Stimulated activated CD4-positive, alpha-beta T cell treated with anti-CD3 and anti-CD28 coated beads, Interleukin-4, amount 100 ng/mL, for 48 hours (primary cell): ENCODE measurements around the gene COLEC12.

Experiments
- DNase-seq, 2 donors: peaks; one replicate each; pipeline ENCODE4 v3.0.0-alpha.2; 2020; ENCODE audit warnings: low read depth in 2 of 2

Gene COLEC12

GRCh38 chr18:506264-506663 lies 5.8 kb upstream of the COLEC12 start:
- DNase-seq = no peak

DNA sequence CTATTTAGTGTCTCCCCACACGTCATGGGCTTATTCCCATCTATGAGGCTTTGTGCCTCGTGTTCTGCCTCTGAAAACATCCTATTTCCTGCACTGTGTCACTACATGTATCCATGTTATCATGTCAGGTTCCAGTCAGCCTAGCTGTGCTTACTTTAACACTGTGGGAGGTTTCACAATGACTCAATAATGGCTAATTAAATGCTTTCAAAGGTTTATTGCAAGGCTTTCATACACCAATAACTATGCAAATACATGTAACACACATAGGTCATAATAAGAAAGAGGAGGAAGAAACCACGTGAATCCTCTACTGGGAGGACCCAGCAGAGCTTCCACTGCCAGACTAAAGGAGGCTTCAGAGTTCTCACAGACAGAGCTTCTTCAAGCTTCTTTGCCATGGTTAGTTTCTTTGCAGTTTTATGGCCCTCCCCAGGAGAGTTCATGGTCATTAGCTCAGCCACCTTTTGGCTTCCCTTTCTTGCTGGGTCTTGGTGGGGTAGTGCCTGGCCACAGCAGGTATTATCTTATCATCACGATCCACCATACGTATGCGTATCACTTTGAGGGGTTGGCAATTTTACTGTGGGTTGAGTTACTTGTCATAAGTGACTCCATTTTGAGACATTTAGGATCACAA lies 5.1 kb upstream of the COLEC12 start:
- no peak for DNase-seq

DNA sequence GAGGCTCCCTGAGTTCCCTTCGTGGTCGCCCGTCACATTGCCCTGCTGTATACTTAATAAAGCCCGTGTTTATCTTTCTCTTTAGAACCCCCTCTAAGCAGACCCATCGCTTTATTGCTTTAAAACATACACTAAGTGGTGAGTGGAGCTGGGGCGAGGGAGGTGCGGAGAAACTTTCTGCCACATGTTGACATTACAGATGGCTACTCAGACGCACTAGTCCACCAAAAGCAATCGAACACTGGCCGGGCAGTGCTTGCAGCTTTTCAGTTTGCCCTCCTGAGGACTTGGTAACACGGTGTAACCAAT lies 859 bp upstream of the COLEC12 start:
- DNase-seq = no peak

- no peak for DNase-seq
Observed at GRCh38 chr18:499776-500631, 497 bp downstream of the COLEC12 start.

- DNase-seq = no peak
Observed at GRCh38 chr18:498931-499775, 1.3 kb downstream of the COLEC12 start.

GRCh38 chr18:497688-498087 lies 2.8 kb downstream of the COLEC12 start:
- DNase-seq = no peak

DNA sequence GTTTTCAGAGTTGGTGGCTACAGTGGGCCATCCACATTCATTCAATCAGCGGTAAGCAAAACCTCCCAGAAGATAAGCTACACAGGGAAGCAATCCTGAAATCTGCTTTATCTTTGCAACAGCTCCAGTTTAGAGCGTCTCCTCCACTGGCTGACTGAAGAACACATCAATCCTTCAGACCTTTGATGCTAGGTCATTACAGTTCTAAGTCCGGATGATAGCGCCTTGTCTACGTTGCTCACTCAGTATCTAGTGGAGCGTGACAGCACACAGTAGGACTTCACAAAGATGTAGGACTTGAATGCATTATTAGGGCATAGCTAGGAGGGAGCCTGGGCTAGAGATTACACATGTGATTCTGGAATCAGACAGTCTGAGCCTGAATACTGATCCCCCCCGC lies 5.0 kb downstream of the COLEC12 start:
- DNase-seq = no peak

- no peak for DNase-seq
Observed at GRCh38 chr18:495017-495416, 5.5 kb downstream of the COLEC12 start.

DNA sequence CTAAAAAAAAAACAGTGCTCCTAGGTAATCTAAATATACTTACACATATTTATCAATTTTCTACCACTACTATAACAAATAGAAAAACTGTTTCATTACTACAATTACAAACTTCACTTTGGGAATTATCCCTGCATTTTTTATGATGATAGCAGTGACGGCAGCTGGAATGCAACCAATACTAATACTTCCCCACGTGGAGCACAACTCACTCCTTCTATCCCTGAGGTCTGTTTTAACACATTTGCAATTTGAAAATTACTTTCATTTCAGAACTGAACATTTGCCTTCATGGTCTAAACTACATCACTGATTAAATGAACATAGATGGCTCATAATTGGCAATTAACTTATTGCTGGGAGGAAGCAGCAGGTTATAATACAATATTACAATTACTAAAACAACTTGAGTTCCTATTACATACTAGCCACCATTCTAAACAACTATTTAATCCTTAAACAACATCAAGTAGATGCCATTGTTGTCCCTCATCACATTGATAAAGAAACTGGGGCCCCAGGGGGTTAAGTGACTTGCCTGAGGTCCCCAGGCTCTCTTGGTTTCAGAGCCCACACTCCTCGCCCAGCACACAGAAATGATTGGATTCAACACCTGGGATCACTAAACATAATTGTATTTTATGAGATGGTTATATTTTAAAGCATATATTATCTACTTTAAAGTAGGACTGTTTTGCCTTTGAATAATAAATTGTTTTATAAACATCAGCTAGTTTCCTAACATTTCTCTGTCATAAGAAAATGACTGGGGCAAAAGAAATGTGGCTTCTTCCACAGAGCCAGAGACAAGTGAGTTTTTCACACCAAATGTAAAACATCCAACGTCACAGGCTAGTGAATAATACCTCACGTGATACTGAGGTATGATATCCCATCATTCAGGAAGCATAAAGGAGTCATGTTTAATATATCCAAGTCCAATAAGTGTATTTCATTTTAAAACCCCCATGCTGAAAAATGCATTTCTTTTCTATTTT lies 6.2 kb downstream of the COLEC12 start:
- DNase-seq = no peak

GRCh38 chr18:492451-492850 lies 8.1 kb downstream of the COLEC12 start:
- no peak for DNase-seq

- no peak for DNase-seq
Observed at GRCh38 chr18:490624-491023, 9.9 kb downstream of the COLEC12 start.

- no peak for DNase-seq
Observed at GRCh38 chr18:490024-490366, 10.5 kb downstream of the COLEC12 start.

DNA sequence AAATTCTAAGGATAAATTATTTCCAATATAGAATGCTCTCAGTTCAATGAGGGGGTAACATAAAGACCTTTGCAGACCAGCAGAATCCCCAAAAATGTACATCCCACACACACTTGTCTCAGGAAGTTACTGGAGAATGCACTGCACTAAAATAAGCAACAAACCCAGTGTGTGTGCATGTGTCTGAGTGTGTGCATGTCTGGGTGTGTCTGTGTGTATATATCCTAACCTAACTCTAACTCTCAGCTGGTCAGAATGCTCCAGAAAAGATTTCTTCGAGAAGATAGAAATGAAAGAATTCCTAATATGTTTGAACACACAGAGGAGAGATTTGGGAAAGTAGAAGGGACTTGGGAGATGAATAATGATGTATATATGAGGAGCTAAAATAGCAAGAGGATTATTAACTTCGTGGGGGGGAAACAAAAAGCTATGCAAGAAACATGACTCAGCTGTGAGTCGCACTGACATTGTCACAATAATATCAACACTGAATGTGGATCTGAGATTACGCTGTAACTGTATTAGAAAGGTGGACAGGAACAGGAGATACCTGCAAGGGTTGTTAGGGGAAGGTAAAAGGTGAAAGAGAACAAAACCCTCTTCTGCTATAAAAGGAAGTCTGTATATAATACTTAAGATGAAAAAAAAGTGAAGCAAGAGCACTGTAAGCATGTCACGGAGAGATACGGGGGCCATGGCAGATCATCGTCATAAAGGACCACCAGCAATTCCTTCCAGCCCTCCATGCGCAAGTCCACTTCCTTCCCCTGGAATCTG lies 11.1 kb downstream of the COLEC12 start:
- no peak for DNase-seq

DNA sequence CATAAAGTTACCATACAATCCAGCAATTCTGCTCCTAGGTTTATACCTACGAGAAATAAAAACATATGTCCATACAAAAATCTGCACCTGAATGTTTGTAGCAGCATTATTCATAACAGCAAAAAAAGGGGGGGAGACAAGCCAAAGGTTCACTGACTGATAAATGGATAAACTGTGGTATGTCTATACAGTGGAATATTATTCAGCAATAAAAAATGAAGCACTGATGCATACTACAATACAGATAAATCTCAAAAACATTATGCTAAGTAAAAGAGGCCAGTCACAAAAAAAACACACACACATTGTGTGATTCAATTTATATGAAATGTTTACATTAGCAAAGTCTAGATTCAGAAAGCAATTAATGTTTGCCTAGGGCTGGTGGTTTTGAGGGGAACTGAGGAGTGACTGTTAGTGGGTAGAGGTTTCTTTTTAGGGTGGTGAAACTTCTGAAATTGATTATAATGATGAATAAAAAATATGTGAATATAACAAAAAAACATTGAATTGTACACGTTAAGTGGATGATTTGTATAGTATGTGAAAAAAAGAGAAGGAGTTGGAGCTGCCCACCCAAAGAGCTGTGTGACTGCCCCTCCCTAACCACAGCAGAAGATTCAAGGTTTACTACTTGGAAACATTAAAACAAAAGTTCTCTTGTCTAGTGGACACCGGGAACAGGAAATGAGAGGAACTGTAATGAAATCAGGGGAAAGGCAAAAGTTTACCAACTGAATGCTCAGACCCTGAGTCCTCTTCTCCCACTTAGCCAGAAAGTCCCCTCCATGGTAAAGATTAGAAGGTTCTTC lies 13.4 kb downstream of the COLEC12 start:
- no peak for DNase-seq

- DNase-seq = no peak
Observed at GRCh38 chr18:484749-485464, 15.6 kb downstream of the COLEC12 start.

- no peak for DNase-seq
Observed at GRCh38 chr18:478681-479080, 21.8 kb downstream of the COLEC12 start.

DNA sequence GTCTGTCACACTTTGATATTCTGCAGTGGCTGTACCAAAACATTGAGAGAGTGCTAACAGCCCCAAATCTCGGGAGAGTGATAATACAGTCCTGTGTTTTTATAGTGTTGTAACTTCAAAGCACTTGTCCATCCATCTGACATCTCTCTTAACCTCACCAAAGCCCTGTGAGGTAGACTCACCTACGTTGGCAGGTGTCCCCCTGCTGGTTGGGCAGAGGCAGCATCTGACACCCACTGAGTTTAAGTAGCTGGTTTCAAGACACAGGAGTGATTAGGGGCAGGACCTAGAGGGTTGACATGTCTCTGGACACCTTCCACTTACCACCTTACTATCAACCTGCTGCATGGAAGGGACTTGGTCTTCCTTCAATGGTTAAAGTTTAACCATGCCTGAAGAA lies 22.9 kb downstream of the COLEC12 start:
- no peak for DNase-seq

DNA sequence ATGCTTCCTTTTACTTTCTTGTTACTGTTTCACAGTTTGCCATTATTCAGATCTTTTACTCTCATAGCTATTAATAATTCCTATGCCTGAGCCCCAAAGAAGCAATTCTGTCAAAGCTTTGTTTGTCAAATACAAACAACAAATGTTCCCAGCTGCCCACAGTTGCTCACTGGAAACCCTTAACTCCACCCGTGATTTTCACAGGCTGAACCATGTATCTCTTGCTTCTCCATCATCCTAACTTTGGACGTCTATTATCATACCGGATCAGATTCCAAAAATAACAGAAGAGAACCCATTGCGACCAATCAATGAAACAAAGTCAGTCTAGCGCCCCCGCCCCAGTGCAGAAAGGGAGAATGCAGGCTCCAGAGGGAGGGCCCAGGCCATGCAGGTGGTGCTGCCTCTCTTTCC lies 24.2 kb downstream of the COLEC12 start:
- no peak for DNase-seq
